Fibroblast of villous mesenchyme (primary cell): ENCODE measurements around the gene MACROH2A1. TPM values are rescaled to one million over a fixed set of nuclear protein-coding genes. Genes with fewer than 3 reads are reported as not detected.

Experiments
- DNase-seq: peaks from one replicate; pipeline ENCODE4 v3.0.0-alpha.2; 2010; ENCODE audit warnings: low read depth
- H3K4me3 ChIP-seq: 2 replicates; pipeline ENCODE4 v1.5.1; 2011; ENCODE audit warnings: low read depth, mild to moderate bottlenecking, low read length
- total RNA-seq: library from RNA; depleted of rRNA; stranded (reverse); fragments of >200 nt; gene quantifications from 2 replicates; pipeline ENCODE4 v1.2.3, GENCODE V29; 2012
- TF ChIP-seq, protein P1 (sequence below): IDR thresholded peaks from 2 replicates; pipeline ENCODE4 v1.5.1; 2012; ENCODE audit warnings: low read depth, mild to moderate bottlenecking, low read length; ENCODE audit not compliant: insufficient read depth

The MACROH2A1 gene
- total RNA-seq, 1 donor = 161 TPM

DNA sequence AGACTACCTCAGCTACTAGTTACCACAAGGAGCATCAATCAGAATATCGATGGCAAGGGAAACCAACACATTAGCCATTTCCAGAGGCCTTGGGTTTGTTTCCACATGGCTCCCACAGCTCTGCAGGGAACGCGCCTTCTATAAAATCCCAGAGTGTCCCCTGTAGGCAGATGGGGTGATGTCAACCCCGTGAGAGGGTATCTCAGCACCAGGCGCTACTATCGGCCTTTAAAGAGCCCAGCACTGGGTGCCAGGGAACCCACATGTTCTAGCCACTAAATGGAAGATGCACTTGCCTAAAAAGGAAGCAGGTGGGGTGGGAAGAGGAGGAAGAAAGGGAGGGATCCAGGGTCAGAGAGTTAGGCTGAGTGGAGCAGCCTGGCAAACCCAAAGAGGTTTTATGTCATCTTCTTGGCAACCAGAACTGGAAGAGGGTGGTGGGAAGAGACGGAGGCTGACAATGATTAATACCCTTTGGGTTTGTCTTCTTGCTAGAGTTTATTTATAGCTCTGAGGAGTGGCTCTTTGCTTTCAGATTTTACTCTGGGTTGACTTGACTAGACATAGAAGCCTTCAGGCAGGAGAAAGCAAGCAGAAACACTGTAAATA lies 19.9 kb downstream of the MACROH2A1 start:
- TF ChIP-seq, protein P1, sequence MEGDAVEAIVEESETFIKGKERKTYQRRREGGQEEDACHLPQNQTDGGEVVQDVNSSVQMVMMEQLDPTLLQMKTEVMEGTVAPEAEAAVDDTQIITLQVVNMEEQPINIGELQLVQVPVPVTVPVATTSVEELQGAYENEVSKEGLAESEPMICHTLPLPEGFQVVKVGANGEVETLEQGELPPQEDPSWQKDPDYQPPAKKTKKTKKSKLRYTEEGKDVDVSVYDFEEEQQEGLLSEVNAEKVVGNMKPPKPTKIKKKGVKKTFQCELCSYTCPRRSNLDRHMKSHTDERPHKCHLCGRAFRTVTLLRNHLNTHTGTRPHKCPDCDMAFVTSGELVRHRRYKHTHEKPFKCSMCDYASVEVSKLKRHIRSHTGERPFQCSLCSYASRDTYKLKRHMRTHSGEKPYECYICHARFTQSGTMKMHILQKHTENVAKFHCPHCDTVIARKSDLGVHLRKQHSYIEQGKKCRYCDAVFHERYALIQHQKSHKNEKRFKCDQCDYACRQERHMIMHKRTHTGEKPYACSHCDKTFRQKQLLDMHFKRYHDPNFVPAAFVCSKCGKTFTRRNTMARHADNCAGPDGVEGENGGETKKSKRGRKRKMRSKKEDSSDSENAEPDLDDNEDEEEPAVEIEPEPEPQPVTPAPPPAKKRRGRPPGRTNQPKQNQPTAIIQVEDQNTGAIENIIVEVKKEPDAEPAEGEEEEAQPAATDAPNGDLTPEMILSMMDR = no peak
- H3K4me3 ChIP-seq = no peak overlapping the region
- no peak for DNase-seq

DNA sequence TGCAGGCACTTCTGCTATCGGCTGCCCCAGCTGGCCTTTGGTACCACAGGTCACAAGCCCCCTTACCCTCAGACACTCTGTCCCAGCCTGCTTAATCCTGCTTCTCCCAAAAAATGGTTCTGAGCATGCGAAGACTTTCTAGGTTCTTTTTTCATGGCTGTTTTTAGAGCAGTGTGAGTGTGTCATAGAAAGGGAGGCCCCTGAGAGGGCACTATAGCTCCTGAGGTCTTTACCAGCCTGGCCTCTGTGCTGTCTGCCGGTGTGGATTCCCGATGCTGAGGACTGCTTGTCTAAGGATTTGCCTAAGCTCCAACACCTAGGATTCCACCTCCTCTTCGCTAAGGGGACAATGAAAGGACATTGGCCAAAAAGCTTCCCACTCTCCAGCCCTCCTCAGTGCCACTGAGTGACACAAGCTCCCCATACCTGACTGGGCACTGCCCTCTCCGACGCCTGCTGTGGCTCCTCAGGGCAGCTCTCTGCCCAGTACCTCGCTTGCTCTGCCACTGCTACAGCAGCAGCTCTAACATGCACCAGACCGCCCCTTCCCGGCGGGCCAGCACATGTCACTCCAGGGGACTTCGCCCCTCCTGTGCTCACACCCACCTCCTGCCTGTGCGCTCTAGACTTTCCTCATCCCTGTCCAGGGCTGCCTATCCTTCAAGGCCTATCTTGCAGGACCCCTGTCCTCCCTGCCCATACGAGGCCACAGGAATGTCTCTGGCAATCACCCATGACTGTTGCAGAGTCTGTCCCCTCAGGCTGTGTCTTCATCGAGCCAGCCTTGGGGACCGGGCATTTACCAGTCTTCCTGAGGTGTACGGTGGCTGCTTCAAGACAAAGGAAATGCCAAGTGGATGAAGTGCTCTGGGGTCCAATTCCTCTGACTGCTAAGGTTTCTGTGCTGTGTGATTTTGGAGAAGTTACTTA lies 21.0 kb downstream of the MACROH2A1 start:
- no peak for DNase-seq
- no peak overlapping the region for H3K4me3 ChIP-seq
- TF ChIP-seq, protein P1 = no peak

DNA sequence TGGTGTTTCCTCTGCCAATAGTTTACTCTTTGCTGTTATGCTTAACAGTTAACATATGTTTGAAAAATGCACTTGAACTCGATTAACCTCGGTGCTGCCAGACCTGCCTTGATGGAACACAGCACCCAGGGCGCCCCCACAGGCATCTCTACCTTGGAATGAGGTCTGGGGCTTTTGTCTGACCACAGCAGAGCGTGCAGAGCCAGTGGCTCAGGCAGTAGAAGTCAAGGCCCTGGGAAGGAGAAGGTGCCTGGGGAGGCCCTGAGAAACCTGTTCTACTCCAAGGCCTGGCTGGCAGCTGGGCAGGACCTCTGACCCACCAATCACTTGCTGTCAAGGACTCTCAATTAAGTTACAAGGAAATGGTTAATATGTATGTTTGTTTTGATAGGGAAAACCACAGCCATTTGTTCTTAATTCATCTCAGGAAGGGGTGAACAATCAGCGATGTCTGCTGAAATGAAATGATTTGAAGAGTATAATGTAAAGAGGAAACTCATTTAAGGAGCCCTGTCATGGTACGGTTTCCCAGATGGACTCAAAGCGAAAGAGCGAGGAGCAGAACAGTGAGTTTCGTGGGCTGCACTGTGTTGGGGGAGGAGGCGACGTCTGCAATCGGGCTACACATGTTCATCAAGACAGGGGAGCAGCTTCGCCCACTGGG lies 21.9 kb downstream of the MACROH2A1 start:
- TF ChIP-seq, protein P1 = no peak
- no peak overlapping the region for H3K4me3 ChIP-seq
- peak; percentile 83 for DNase-seq

DNA sequence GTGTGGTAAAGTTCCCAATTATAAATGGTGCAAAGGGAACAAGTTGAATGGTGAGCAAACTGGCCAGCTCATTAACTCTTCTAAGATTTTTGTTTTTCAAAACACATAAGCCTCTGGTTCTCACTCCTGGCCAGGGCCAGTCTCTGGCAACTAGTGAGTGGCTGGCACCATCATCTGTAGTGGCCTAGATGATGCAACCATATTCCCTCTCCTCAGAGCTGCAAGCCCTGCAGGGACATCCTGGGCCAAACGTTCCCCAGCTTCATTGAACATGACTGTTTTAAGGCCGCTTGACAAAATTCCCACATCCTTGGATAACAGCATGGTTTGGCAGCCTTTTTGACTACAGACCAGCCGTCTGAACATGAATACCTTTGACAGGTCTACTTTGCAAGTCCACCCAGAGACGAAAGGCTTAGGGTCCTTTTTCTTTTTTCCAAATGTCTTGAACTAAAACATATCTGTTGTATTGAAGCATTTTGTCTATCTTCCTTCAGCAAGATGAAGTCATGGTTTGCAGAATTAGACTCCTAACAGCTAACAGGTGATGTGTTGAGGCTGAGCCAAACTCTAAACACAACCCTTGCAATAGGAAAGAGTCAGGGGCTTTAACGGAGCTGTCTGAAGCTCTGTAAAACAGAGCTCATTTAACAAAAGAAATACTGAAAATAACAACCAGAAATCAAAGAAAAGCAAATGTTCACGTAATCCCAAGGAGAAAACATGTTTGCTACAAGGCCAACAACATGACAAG lies 23.8 kb downstream of the MACROH2A1 start:
- DNase-seq = no peak
- H3K4me3 ChIP-seq = no peak overlapping the region
- TF ChIP-seq, protein P1 = no peak

DNA sequence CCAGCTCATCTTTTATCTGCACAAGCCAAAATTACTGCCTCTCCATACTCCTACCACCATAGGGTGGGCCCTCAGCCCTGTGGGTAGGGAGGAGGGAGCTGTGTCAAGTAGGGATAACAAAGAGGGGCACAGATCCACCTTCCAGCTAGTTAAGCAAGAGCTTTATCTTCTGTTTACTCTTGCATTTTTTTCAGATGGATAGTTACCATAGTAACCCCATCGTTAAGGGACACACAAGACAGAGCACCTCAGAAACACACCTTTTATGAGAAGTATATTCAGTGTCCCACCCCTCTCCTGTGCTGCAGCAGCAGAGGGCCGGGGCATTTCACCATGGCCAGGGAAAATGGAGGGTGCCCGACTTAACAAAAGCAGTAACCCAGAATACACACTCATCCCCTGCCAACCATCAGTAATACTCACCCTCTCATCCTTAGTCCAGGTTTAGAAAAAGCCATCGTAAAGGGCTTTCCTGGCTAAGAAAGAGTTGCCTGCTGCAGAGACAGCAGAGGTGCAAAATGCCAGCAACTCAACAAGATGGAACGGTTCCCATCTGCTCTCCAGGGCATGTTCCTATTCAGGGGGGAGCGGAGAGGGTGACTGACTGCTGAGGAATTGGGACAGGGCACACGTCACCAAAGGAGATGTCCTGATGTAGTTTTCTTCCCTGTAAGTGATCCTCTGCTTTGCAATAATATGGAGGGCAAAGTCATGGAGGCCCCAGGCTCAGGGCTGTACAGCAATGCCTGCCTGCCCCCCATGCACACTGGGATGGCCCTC lies 25.1 kb downstream of the MACROH2A1 start:
- no peak overlapping the region for H3K4me3 ChIP-seq
- TF ChIP-seq, protein P1 = no peak
- DNase-seq = no peak
